GM21367 (cell line): ENCODE data around the gene LCP2.

Experiments
- ATAC-seq: cut with Tn5 transposase; IDR thresholded peaks from one replicate; pipeline ENCODE4 v1.9.1; 2021; ENCODE audit not compliant: unreplicated experiment

The LCP2 gene

DNA sequence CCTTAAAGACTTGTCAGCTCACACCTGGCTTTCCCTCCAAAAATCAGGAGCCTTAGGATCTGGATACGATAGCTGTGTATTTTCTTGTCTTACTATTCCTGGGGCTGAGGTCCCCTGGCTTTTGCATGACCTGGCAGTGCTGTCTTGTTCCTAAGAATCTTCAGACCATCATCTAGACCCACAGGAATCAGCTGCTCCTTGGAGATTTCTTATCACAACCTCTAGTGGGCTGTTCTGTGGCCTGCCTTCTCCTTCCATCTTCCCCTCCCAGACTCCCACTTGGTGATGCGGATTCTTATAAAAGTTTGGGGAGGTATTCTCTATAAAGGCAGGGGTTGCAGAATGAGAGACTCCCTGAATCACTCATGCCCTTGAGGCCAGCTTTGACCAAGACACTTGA, 21.4 kb downstream of the LCP2 start:
- ATAC-seq = no peak

- no peak for ATAC-seq
Measured at GRCh38 chr5:170275376-170275994, 22.1 kb downstream of the LCP2 start.

GRCh38 chr5:170273968-170274710, 23.4 kb downstream of the LCP2 start:
- no peak for ATAC-seq

- no peak for ATAC-seq
Measured at GRCh38 chr5:170270293-170271069, 27.1 kb downstream of the LCP2 start.

DNA sequence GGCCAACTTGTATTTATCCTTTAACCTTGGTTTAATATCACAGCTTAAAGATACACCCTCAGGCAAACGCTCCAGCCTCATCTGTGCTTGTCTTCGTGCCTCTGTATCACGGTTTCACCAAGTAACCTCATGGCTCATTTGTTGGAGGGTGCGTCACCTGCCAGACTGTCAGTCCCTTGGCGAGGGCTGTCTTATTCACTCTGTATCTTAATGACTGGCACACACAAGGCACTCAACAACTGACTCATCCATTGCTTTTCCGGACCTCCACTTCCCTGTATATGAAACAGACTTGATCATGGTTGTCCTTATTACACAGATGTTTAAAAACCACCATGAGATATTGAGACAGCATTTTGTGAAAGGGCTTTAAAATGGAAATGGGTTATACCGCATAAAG, 28.0 kb downstream of the LCP2 start:
- no peak for ATAC-seq

DNA sequence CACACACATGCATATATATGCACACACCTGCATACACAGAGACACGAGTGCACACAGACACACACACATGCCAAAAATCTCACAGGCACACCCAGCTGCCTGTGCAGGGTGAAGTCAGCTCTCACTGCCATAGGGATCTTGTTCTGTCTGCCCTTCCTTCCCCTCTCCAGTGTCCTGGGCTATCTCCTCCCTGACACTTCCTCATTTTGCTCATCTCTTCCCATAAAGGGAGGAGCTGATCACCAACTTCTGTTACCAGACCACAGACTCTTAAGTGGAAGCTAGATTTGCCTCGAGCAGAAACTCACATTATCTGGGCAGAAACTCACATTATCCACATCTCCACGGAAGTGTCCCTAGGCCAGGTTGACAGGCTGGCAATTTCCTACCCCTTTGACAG, 28.7 kb downstream of the LCP2 start:
- no peak for ATAC-seq

- no peak for ATAC-seq
Measured at GRCh38 chr5:170268153-170268689, 29.4 kb downstream of the LCP2 start.

DNA sequence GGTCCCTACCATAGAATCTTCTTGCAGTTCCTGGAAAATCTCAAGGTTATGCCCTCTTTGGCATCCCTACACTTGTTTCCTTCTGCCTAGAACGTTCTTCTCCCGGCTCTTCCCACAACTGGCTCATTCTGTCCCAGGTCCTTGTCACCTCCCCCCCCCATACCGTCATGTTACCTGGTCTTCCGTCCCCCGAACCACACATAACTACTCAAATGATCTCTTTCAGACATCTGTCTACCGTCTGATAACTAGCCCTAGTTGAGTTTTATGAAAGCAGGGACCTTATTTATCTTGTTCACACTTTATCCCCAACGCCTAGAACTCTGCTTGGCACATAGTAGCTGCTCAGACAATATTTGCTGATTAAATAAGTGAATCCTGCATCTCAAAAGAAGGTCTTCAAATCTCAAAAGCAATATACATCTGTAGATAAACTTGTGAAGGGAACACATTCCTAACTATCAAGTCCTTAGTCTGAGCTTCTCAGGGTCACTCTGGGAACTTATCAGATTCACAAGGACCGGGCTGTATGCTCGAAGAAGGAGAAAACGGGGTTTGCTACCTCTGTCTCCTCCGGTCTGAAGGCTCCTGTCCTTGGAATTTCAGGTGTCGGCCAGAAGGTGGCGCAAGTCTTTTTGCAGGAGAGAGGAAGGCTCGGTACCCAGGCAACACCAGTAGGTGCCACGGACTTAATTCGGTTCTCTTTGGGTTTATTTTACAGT, 30.0 kb downstream of the LCP2 start:
- peak; percentile 85 for ATAC-seq

GRCh38 chr5:170266570-170267381, 30.8 kb downstream of the LCP2 start:
- ATAC-seq = no peak

GRCh38 chr5:170265522-170265921, 32.1 kb downstream of the LCP2 start:
- no peak for ATAC-seq

DNA sequence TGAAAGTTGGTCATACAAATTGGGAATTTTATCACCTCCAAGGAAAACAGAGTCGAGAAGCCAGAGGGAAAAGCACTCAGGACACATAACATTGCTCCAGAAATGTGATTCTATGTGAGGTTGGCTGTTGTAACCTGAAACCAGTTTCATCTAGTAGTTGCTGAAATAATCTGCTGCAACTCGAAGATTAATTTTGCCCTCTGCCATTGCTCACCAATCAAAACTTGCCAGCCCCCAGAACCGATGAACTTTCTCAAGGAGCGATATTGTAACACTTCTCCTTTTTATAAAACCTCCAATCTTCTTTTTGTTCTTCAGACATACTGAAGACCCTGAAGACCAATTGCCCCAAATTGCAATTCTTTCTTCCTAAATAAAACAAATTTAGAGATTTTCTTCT, 33.7 kb downstream of the LCP2 start:
- ATAC-seq = no peak

- ATAC-seq = no peak
Measured at GRCh38 chr5:170262061-170263045, 35.2 kb downstream of the LCP2 start.

GRCh38 chr5:170261528-170262043, 36.0 kb downstream of the LCP2 start:
- ATAC-seq = no peak

DNA sequence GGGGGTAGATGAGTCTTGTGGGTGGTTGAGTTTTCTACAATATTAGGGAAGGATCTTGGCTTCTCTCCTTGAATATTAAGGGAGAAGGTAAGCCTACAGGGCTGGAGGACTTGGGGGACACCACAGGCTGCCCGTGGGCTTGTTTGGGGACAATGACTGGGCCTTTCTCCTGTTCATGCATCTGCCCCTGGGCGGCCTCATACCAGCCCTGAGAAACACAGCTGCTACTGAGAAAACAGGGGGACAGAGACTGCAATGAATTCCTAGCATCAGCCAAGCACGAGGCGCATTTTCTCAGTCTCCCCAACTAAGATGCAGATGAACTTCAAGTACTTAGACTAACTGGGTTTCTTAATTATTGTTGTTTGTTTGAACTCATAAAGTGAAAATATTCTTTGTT, 40.2 kb downstream of the LCP2 start:
- ATAC-seq = no peak

DNA sequence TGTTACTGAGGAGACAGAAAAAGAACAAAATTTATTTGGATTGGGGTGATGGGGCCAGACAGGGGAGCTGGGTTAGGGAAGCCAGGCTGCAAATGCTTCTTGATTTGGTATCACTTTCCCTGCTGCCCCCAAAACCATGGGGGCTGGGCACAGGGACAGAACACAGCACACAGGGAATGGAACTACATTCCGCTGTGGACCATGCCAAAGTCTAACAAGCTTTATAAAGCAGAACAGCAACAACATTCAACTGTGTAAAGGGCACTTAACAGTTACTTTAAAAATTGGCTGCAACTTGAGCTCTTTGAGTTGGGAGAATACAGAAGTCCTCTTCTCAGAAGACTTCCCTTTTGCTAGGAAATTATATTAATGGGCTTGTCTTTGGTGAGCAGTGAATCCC, 41.0 kb downstream of the LCP2 start:
- ATAC-seq = no peak

DNA sequence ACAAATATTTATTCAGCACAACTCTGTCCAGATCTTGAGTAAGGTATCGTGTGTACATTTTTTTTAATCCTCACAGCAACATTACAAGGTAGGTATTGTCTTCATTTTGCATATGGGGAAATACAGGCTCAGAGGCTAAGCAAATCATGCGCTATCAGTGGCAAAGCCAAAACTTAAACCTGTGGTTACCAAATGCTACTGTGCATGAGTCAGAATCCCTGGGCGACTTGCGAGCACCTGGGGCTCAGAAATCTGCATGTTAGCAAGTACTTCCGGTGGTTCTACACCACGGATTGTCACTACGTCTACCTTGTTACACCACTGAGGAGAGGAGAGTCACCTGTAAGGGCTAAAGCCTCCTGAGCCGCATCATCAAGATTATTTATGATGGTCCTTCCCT, 43.5 kb downstream of the LCP2 start:
- peak; percentile 97 for ATAC-seq

DNA sequence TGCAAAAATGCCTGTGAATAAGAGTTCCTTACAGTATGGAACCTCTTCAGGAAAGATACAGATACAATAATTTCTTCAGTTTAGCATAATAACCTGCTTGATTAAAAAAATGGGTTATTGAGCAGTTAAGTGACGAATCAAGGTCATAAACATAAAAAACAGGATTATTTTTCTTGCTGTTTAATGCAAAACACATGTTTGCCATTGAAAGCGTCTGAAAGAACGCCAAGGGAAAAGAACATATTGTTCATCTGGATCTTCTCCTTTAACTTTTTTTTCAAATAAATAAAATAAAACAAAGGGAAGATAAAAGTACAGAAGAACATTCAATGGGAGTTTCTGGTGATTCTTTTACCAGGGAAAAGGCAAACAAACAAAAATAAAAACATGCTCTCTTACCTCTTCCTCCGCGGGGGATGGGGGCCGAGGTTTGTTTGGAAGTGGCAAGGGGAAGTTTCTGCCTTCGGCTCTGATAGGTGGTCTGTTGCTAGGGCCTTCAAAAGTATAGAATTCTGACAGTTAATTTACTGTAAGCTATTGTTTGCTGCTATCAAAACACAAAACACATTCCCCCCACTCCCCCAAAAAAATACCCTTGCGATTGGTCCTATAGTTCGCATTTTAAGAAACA, 44.7 kb downstream of the LCP2 start:
- no peak for ATAC-seq

DNA sequence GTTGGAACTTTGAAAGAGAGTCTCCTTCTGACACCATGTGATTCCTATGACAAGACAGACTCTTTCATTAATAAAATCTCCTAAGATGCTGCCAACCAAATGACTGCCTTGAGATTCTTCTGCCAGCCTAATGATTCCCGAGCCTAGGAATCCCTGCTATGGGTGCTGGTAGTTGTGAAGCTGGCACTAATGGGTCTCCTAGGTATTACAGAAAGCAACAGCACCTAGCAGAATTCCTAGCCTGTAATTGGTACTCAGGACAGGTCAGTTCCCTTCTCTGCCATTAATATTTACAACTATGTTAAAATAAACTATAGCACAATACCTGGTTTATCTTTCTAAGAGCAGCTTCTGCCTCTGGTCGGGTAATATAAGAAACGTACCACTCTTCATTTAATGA, 45.5 kb downstream of the LCP2 start:
- no peak for ATAC-seq
